Spinal cord (tissue), 10 donors: ENCODE measurements around the gene TRAF1. TPM values are rescaled to one million over a fixed set of nuclear protein-coding genes. Genes with fewer than 3 reads are reported as not detected.

Experiments used
- DNase-seq, 6 donors: peaks; one replicate each; pipeline versions ENCODE4 v3.0.0 to v3.0.0-alpha.2; 2013 to 2015; ENCODE audit warnings: low spot score in 6 of 6, low read depth in 4 of 6
- H3K27ac ChIP-seq: one replicate; pipeline ENCODE4 v1.5.1; 2013; ENCODE audit warnings: low read depth, low read length, control low read depth
- H3K27me3 ChIP-seq: one replicate; pipeline ENCODE4 v1.6.1; 2013; ENCODE audit warnings: low read length; ENCODE audit not compliant: control insufficient read depth, insufficient read depth
- H3K36me3 ChIP-seq: one replicate; pipeline ENCODE4 v1.6.1; 2013; ENCODE audit warnings: low read length; ENCODE audit not compliant: control insufficient read depth, insufficient read depth
- H3K4me1 ChIP-seq: one replicate; pipeline ENCODE4 v1.6.1; 2013; ENCODE audit warnings: low read length; ENCODE audit not compliant: control insufficient read depth, insufficient read depth
- H3K4me3 ChIP-seq: one replicate; pipeline ENCODE4 v1.5.1; 2013; ENCODE audit warnings: low read depth, low read length, control low read depth
- H3K9me3 ChIP-seq: one replicate; pipeline ENCODE4 v1.6.1; 2013; ENCODE audit warnings: low read length; ENCODE audit not compliant: control insufficient read depth, insufficient read depth
- WGBS: methylation state at CpG from one replicate; pipeline ENCODE4 v1.1.5; 2013; ENCODE audit warnings: missing lambda C conversion rate; ENCODE audit not compliant: insufficient coverage; 5-methylcytosine and 5-hydroxymethylcytosine counted together
- polyA plus RNA-seq, 2 donors: library from polyadenylated mRNA; unstranded; fragments of 120-200 nt; gene quantifications; one replicate each; pipeline ENCODE4 v1.2.1, GENCODE V29; 2013; ENCODE audit not compliant: insufficient read length in 2 of 2
- total RNA-seq, 2 donors: library from RNA; depleted of rRNA in 1 of 2; stranded (reverse); fragments of 120-200 nt in 1 of 2; fragments of >200 nt in 1 of 2; gene quantifications; one replicate each; pipeline versions ENCODE4 v1.2.3 to v1.2.4, GENCODE V29; 2013 to 2014
- donor health status: healthy.

Gene TRAF1
- total and polyA plus RNA-seq, 4 donors = 3.5 to 6.8 (median 5.4) TPM

GRCh38 chr9:120918931-120919842 is 7.4 kb downstream of the TRAF1 start:
- DNase-seq = no peak
- peaks cover 16% of the 10 kb centered on the region for H3K4me1 ChIP-seq
- WGBS = 73% methylated on average over 18 of the region's 20 CpGs

GRCh38 chr9:120917929-120918762 is 8.4 kb downstream of the TRAF1 start:
- WGBS = 100% methylated on average over 1 of the region's 4 CpGs
- Histone ChIP-seq H3K4me3 (no peak overlapping the region), H3K27ac (peak overlapping the region; percentile 57)

More at GRCh38 chr9:120918931-120919842, 7.4 kb downstream of the TRAF1 start:
- H3K9me3 ChIP-seq = no peaks in the 10 kb centered on the region
- peak overlapping the region; percentile 57 for H3K27ac ChIP-seq
- H3K36me3 ChIP-seq = peaks cover 3% of the 10 kb centered on the region
- H3K27me3 ChIP-seq = no peaks in the 10 kb centered on the region
- no peak overlapping the region for H3K4me3 ChIP-seq

GRCh38 chr9:120916991-120917880 is 9.4 kb downstream of the TRAF1 start:
- Histone ChIP-seq H3K9me3 (no peaks in the 10 kb centered on the region), H3K27ac (no peak overlapping the region), H3K4me3 (no peak overlapping the region), H3K36me3 (peaks cover 10% of the 10 kb centered on the region), H3K27me3 (no peaks in the 10 kb centered on the region), H3K4me1 (peaks cover 18% of the 10 kb centered on the region)
- DNase-seq = no peak
- WGBS = 86% methylated on average over 6 of the region's 8 CpGs

More at GRCh38 chr9:120917929-120918762, 8.4 kb downstream of the TRAF1 start:
- DNase-seq = no peak
- Histone ChIP-seq H3K9me3 (no peaks in the 10 kb centered on the region), H3K27me3 (no peaks in the 10 kb centered on the region), H3K36me3 (peaks cover 7% of the 10 kb centered on the region), H3K4me1 (peaks cover 18% of the 10 kb centered on the region)

GRCh38 chr9:120916588-120916987 is 10.0 kb downstream of the TRAF1 start:
- Histone ChIP-seq H3K4me3 (no peak overlapping the region), H3K4me1 (peaks cover 18% of the 10 kb centered on the region), H3K36me3 (peaks cover 10% of the 10 kb centered on the region), H3K9me3 (no peaks in the 10 kb centered on the region), H3K27me3 (no peaks in the 10 kb centered on the region), H3K27ac (no peak overlapping the region)
- WGBS = no CpG with 5 or more reads among the region's 3 CpGs
- DNase-seq = peak in 1 of 6 donors; percentile 23

GRCh38 chr9:120915854-120916470 is 10.6 kb downstream of the TRAF1 start:
- DNase-seq = no peak
- no peaks in the 10 kb centered on the region for H3K9me3 ChIP-seq
- WGBS = no CpG with 5 or more reads among the region's 5 CpGs
- peaks cover 16% of the 10 kb centered on the region for H3K36me3 ChIP-seq
- H3K4me1 ChIP-seq = peaks cover 18% of the 10 kb centered on the region
- H3K27ac ChIP-seq = no peak overlapping the region
- no peaks in the 10 kb centered on the region for H3K27me3 ChIP-seq
- H3K4me3 ChIP-seq = no peak overlapping the region

- Histone ChIP-seq H3K27me3 (no peaks in the 10 kb centered on the region), H3K4me3 (no peak overlapping the region), H3K27ac (no peak overlapping the region), H3K9me3 (no peaks in the 10 kb centered on the region), H3K36me3 (peaks cover 17% of the 10 kb centered on the region), H3K4me1 (peaks cover 18% of the 10 kb centered on the region)
- DNase-seq = no peak
- WGBS = no CpG with 5 or more reads among the region's 6 CpGs
Measured at GRCh38 chr9:120914953-120915352, 11.6 kb downstream of the TRAF1 start.

GRCh38 chr9:120914396-120914795 is 12.2 kb downstream of the TRAF1 start:
- Histone ChIP-seq H3K9me3 (no peaks in the 10 kb centered on the region), H3K4me3 (no peak overlapping the region), H3K36me3 (peaks cover 22% of the 10 kb centered on the region), H3K27ac (no peak overlapping the region), H3K4me1 (peaks cover 13% of the 10 kb centered on the region), H3K27me3 (no peaks in the 10 kb centered on the region)
- WGBS = 61% methylated on average over 3 of the region's 3 CpGs
- peak in 1 of 6 donors; percentile 50 for DNase-seq

- H3K4me3 ChIP-seq = no peak overlapping the region
- H3K36me3 ChIP-seq = peaks cover 21% of the 10 kb centered on the region
Measured at GRCh38 chr9:120913647-120914264, 12.8 kb downstream of the TRAF1 start.

More at GRCh38 chr9:120913647-120914264, 12.8 kb downstream of the TRAF1 start:
- H3K4me1 ChIP-seq = peaks cover 7% of the 10 kb centered on the region
- no peak for DNase-seq
- WGBS = 88% methylated on average over 4 of the region's 4 CpGs
- no peaks in the 10 kb centered on the region for H3K9me3 ChIP-seq
- no peaks in the 10 kb centered on the region for H3K27me3 ChIP-seq
- H3K27ac ChIP-seq = no peak overlapping the region
